Thyroid gland (tissue), 4 donors: Measurements from ENCODE around the gene ATXN7L3. TPM values are rescaled to one million over a fixed set of nuclear protein-coding genes. Genes with fewer than 3 reads are reported as not detected.

Experiments used
- DNase-seq, 2 donors: peaks; one replicate each; pipeline ENCODE4 v3.0.0-alpha.2; 2019
- H3K27ac ChIP-seq, 3 donors: fragments of 200-600 bp; sonication (generic); 1 replicate in 2 of 3; 2 replicates in 1 of 3; pipeline ENCODE4 v1.5.1; 2016 to 2019; ENCODE audit warnings: mild to moderate bottlenecking in 1 of 3, moderate library complexity in 1 of 3
- H3K27me3 ChIP-seq: fragments of 200-600 bp; sonication (generic); one replicate; pipeline ENCODE4 v1.5.1; 2019
- H3K36me3 ChIP-seq, 2 donors: fragments of 200-600 bp; sonication (generic); one replicate each; pipeline ENCODE4 v1.5.1; 2016 to 2019
- H3K4me1 ChIP-seq, 2 donors: fragments of 200-600 bp; sonication (generic); one replicate each; pipeline ENCODE4 v1.5.1; 2017 to 2019
- H3K4me3 ChIP-seq, 3 donors: fragments of 200-600 bp; sonication (generic); replicated peaks in 1 of 3; 1 replicate in 2 of 3; 2 replicates in 1 of 3; pipeline ENCODE4 v1.5.1; 2016; ENCODE audit warnings: mild to moderate bottlenecking in 1 of 3
- H3K9me3 ChIP-seq: fragments of 200-600 bp; sonication (generic); one replicate; pipeline ENCODE4 v1.5.1; 2017
- CTCF ChIP-seq, 6 experiments: fragments of 200-600 bp in 3 of 6; fragments of 450-650 bp in 3 of 6; sonication (generic) in 3 of 6; IDR thresholded peaks; one replicate each; pipeline ENCODE4 v1.5.1; 2016 to 2019; ENCODE audit warnings: antibody characterized with exemption in 6 of 6, mild to moderate bottlenecking in 2 of 6, inconsistent platforms in 1 of 6, moderate library complexity in 1 of 6
- POLR2A ChIP-seq, 2 donors: fragments of 450-650 bp; IDR thresholded peaks; one replicate each; pipeline ENCODE4 v1.6.1; 2017; ENCODE audit warnings: antibody characterized with exemption in 2 of 2, mild to moderate bottlenecking in 2 of 2, moderate library complexity in 1 of 2
- WGBS, 2 donors: methylation state at CpG; one replicate each; pipeline ENCODE4 v1.1.5; 2017; 5-methylcytosine and 5-hydroxymethylcytosine counted together
- intact Hi-C: fragments of 100-400 bp; cut with DNase I; formaldehyde crosslinking; loops from one replicate; pipeline ENCODE4 v1.15.1; 2023
- total RNA-seq, 4 donors: library from RNA; depleted of rRNA; stranded (reverse); fragments of >200 nt; gene quantifications; one replicate each; pipeline ENCODE4 v1.2.3, GENCODE V29; 2016

ATXN7L3 gene
- total RNA-seq, 4 donors from 2014 or later: 52.4 to 64.5 (median 58.0) TPM

- H3K36me3 ChIP-seq: no peaks in the 10 kb centered on the region
- TF ChIP-seq CTCF (IDR thresholded peaks at IDR 0.05): no peak
- no peak for TF ChIP-seq POLR2A (IDR thresholded peaks at IDR 0.05)
- intact Hi-C loops: no loop called here
- no peak overlapping the region for H3K4me3 ChIP-seq
- peaks cover 4 to 21% of the 10 kb centered on the region in 2 donors for H3K4me1 ChIP-seq
- H3K27me3 ChIP-seq: no peaks in the 10 kb centered on the region
- H3K27ac ChIP-seq: no peak overlapping the region
- no peak for DNase-seq
- H3K9me3 ChIP-seq: no peaks in the 10 kb centered on the region
- 83 to 97% methylated on average over 6 to 7 of the region's 7 CpGs for WGBS, 2 donors
Observed at GRCh38 chr17:44167181-44167861, 32.4 kb downstream of the ATXN7L3 start.

GRCh38 chr17:44164476-44164875, 35.2 kb downstream of the ATXN7L3 start:
- no peak for DNase-seq
- intact Hi-C loops: no loop called here
- TF ChIP-seq CTCF (IDR thresholded peaks at IDR 0.05) (no peak), POLR2A (IDR thresholded peaks at IDR 0.05) (no peak)
- H3K27ac ChIP-seq: no peak overlapping the region
- WGBS, 2 donors: 94 to 100% methylated on average over 1 of the region's 1 CpG
- no peaks in the 10 kb centered on the region for H3K9me3 ChIP-seq
- no peaks in the 10 kb centered on the region for H3K27me3 ChIP-seq
- H3K4me1 ChIP-seq: peaks cover 0 to 9% of the 10 kb centered on the region in 2 donors
- no peak overlapping the region for H3K4me3 ChIP-seq
- no peaks in the 10 kb centered on the region for H3K36me3 ChIP-seq

- no peak for TF ChIP-seq POLR2A (IDR thresholded peaks at IDR 0.05)
- TF ChIP-seq CTCF (IDR thresholded peaks at IDR 0.05): no peak
- intact Hi-C loops: no loop called here
- Histone ChIP-seq H3K4me3 (no peak overlapping the region), H3K27ac (no peak overlapping the region), H3K27me3 (no peaks in the 10 kb centered on the region), H3K4me1 (no peaks in the 10 kb centered on the region), H3K36me3 (no peaks in the 10 kb centered on the region), H3K9me3 (no peaks in the 10 kb centered on the region)
- DNase-seq: no peak
- WGBS, 2 donors: 90 to 91% methylated on average over 15 of the region's 15 CpGs
Observed at GRCh38 chr17:44159519-44160210, 40.0 kb downstream of the ATXN7L3 start.

GRCh38 chr17:44155488-44155887, 44.2 kb downstream of the ATXN7L3 start:
- no peak for DNase-seq
- H3K9me3 ChIP-seq: no peaks in the 10 kb centered on the region
- intact Hi-C loops: no loop called here
- no peaks in the 10 kb centered on the region for H3K4me1 ChIP-seq
- no peaks in the 10 kb centered on the region for H3K27me3 ChIP-seq
- WGBS, 2 donors: 43 to 77% methylated on average over 1 to 2 of the region's 2 CpGs
- no peak overlapping the region for H3K27ac ChIP-seq
- H3K36me3 ChIP-seq: no peaks in the 10 kb centered on the region
- TF ChIP-seq CTCF (IDR thresholded peaks at IDR 0.05) (no peak), POLR2A (IDR thresholded peaks at IDR 0.05) (no peak)
- no peak overlapping the region for H3K4me3 ChIP-seq

GRCh38 chr17:44152875-44153274, 46.8 kb downstream of the ATXN7L3 start:
- Histone ChIP-seq H3K27me3 (no peaks in the 10 kb centered on the region), H3K4me3 (no peak overlapping the region), H3K36me3 (no peaks in the 10 kb centered on the region), H3K27ac (no peak overlapping the region), H3K4me1 (no peaks in the 10 kb centered on the region), H3K9me3 (no peaks in the 10 kb centered on the region)
- DNase-seq: no peak
- 98% methylated on average over 4 of the region's 4 CpGs for WGBS, 2 donors
- no peak for TF ChIP-seq CTCF (IDR thresholded peaks at IDR 0.05)
- no peak for TF ChIP-seq POLR2A (IDR thresholded peaks at IDR 0.05)
- intact Hi-C loops: no loop called here
